Omental fat pad (tissue), 4 donors: Measurements from ENCODE around the gene TP53I13. TPM values are rescaled to one million over a fixed set of nuclear protein-coding genes. Genes with fewer than 3 reads are reported as not detected.

Experiments used
- ATAC-seq: fragments of 150-250 bp; one replicate; pipeline ENCODE4 v1.9.1; 2016; ENCODE audit warnings: mild to moderate bottlenecking, moderate library complexity; ENCODE audit not compliant: low FRiP score
- DNase-seq: peaks from one replicate; pipeline ENCODE4 v3.0.0-alpha.2; 2019; ENCODE audit warnings: low spot score
- total RNA-seq, 4 donors: library from RNA; depleted of rRNA; stranded (reverse); fragments of >200 nt; gene quantifications; one replicate each; pipeline ENCODE4 v1.1.0, GENCODE V29; 2016
- TF ChIP-seq, protein P1 (sequence below), 3 donors: fragments of 450-650 bp; IDR thresholded peaks; one replicate each; pipeline ENCODE4 v1.5.1; 2016 to 2017; ENCODE audit warnings: antibody characterized with exemption in 3 of 3, mild to moderate bottlenecking in 3 of 3, moderate library complexity in 2 of 3

The TP53I13 gene
- total RNA-seq, 4 donors from 2014 or later, result 65.0 to 122 (median 72.6) TPM

DNA sequence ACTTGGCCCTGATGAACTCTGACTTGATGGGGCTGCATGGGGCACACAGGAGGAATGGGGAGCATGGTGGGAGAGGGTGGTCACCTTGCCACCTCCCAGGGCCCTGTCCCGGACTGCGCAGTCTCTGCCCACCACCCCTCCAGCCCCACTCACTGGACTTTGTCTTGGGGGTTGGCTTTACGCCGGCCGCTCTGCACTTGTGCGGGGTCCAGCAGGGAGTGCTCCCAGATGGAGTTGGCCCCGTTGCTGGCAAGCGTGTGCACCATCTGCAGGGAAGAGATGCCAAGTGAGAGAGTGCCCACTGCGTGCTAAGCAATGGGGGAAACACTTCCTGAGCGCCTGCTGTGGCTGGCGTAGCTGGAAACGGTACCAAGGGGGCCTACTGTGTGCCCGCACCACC lies 14.3 kb downstream of the TP53I13 start:
- TF ChIP-seq, protein P1, sequence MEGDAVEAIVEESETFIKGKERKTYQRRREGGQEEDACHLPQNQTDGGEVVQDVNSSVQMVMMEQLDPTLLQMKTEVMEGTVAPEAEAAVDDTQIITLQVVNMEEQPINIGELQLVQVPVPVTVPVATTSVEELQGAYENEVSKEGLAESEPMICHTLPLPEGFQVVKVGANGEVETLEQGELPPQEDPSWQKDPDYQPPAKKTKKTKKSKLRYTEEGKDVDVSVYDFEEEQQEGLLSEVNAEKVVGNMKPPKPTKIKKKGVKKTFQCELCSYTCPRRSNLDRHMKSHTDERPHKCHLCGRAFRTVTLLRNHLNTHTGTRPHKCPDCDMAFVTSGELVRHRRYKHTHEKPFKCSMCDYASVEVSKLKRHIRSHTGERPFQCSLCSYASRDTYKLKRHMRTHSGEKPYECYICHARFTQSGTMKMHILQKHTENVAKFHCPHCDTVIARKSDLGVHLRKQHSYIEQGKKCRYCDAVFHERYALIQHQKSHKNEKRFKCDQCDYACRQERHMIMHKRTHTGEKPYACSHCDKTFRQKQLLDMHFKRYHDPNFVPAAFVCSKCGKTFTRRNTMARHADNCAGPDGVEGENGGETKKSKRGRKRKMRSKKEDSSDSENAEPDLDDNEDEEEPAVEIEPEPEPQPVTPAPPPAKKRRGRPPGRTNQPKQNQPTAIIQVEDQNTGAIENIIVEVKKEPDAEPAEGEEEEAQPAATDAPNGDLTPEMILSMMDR (IDR thresholded peaks at IDR 0.05), result no peak
- no peak for ATAC-seq
- DNase-seq, result no peak

DNA sequence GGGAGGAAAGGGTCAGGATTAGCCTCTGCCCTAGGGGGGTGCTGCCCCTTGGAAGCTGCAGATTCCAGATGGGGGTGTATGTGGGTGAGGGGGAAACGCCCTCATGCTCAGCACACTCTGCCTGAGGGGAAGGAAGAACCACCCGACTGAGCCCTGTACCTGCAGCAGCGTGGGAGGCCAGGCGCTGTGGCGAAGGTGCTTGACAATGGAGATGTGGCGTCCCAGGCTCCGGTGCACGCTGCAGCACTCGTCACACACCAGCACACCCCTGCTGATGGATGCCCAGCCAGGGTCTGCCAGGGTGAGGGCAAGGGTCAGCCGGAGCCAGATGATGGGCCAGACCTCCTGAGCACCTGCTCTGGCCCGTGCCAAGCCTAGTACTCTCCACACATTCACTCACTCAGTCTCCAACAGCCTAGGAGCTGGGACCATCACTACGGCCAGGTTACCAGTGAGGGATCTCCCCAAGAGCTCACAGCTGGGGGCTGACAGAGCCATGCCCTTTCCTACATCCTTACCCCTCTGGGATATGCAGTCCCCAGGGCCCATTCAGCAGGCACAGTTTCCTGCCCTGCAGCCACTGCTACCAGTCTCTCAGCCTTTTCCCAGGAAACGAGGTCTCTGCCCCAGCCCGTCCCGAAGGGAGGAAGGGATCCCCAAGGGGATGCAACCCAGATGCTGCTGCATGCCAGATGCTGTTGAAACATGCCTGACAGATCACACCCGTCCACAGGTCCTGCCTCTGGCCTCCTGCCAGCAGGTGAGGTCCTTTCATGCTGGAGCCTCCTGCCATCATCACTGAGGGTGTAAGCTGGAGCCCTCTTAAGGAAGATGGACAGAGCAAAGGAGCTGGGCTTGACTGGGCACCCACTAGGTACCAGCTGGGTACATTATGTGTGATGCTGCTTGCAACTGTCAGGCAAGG lies 15.1 kb downstream of the TP53I13 start:
- TF ChIP-seq, protein P1 (IDR thresholded peaks at IDR 0.05), result no peak
- DNase-seq (no peak), ATAC-seq (no peak)

- DNase-seq (no peak), ATAC-seq (no peak)
- TF ChIP-seq, protein P1 (IDR thresholded peaks at IDR 0.05), result no peak
These were observed 16.1 kb downstream of the TP53I13 start for GRCh38 chr17:29584452-29585079.

GRCh38 chr17:29585080-29585751 lies 16.7 kb downstream of the TP53I13 start:
- DNase-seq, result no peak
- no peak for ATAC-seq
- TF ChIP-seq, protein P1 (IDR thresholded peaks at IDR 0.05), result no peak

DNA sequence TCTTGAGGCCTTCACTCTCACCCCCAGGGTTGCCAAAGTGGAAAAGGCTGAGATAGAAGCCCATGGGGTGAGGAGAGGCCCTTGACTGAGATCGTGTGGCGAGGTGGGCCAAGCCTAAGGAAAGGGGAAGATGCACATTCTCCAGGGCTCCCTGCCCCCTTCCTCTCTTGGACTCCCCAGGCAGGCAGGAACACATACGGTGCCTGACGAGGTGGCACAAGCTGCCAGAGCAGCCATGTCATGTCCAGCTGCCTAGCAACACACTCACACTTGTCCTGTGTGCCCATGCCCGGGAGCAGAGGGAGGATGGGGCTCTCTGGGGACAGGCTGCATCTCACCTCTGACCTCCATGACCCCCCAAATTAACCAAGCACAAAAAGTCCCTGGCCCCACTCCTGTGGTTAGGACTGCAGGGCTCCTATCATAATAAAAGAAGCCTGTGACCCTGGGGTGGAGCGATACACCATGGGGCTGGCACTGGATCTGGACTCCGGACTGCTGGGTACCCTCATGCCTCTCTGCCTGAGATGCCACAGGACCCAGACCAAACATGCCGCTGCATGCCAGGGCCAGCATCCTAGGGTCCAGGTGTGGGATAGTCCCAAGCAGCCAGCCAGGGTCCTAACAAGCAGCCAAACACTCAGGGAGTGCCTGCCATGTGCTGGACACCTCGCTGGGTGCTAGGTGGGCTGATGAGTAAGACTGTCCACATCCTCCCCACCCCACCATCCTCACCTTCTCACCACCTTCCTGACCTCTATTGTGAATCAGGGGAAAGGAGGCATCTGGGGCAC lies 18.4 kb downstream of the TP53I13 start:
- ATAC-seq (no peak), DNase-seq (no peak)
- TF ChIP-seq, protein P1 (IDR thresholded peaks at IDR 0.05), result no peak

DNA sequence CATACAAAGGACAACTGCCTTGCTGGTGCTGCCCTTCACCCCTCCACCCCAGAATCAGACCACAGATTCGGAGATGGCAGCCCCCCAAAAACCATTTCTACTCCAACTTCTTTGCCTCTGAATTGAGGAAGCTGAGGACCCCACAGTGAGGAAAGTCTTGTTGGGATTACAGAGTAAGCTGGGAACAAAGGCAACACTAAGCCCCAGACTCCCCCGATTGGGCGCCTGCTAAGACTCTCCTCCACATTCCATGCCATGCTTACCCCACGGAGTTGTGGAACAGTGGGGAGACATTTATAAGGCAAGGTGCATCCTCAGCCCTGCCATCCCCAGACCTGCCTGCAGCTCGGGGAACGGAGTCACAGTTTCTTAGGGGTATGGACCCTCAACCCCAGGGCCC lies 19.1 kb downstream of the TP53I13 start:
- DNase-seq (no peak), ATAC-seq (no peak)
- TF ChIP-seq, protein P1 (IDR thresholded peaks at IDR 0.05), result no peak
